Astrocyte of the cerebellum (primary cell): ENCODE results near the gene FCN2.

Experiments used
- DNase-seq: peaks from one replicate; pipeline ENCODE4 v3.0.0-alpha.2; 2011; ENCODE audit warnings: low read depth
- H3K4me3 ChIP-seq: 2 replicates; pipeline ENCODE4 v1.5.1; 2011; ENCODE audit warnings: mild to moderate bottlenecking, low read depth, low read length, moderate library complexity
- CTCF ChIP-seq: IDR thresholded peaks from 2 replicates; pipeline ENCODE4 v1.5.1; 2012; ENCODE audit warnings: low read length, low read depth, moderate library complexity, mild to moderate bottlenecking; ENCODE audit errors: missing control alignments
- in situ Hi-C: cut with HindIII; loops from 2 replicates; pipeline ENCODE4 v1.10.0; 2017; ENCODE audit warnings: low sequenced_read_pairs

The FCN2 gene

GRCh38 chr9:134867917-134868750, 12.5 kb upstream of the FCN2 start:
- in situ Hi-C loops, result no loop called here
- no peak for DNase-seq
- TF ChIP-seq CTCF, result no peak
- H3K4me3 ChIP-seq, result no peak overlapping the region

GRCh38 chr9:134868751-134869553, 11.7 kb upstream of the FCN2 start:
- no peak for TF ChIP-seq CTCF
- no peak overlapping the region for H3K4me3 ChIP-seq
- no peak for DNase-seq
- in situ Hi-C loops, result no loop called here

- in situ Hi-C loops, result no loop called here
- no peak for TF ChIP-seq CTCF
These were observed 10.9 kb upstream of the FCN2 start for GRCh38 chr9:134869554-134870300.

GRCh38 chr9:134870301-134870694, 10.3 kb upstream of the FCN2 start:
- no peak overlapping the region for H3K4me3 ChIP-seq
- no peak for DNase-seq
- no peak for TF ChIP-seq CTCF
- in situ Hi-C loops, result no loop called here

More at GRCh38 chr9:134869554-134870300, 10.9 kb upstream of the FCN2 start:
- DNase-seq, result no peak
- H3K4me3 ChIP-seq, result no peak overlapping the region

GRCh38 chr9:134870746-134871662, 9.6 kb upstream of the FCN2 start:
- in situ Hi-C loops, result no loop called here
- no peak for TF ChIP-seq CTCF
- H3K4me3 ChIP-seq, result no peak overlapping the region
- no peak for DNase-seq
